ENCODE measurements around the gene B3GNT2. TPM values are rescaled to one million over a fixed set of nuclear protein-coding genes. Genes with fewer than 3 reads are reported as not detected.
"Not testable (repeated sequence)": the region's sequence is repeated elsewhere in the genome, so short reads cannot be mapped to it uniquely, and the experiment has no call there.

Gene B3GNT2
- total and polyA plus RNA-seq, 3 donors from 2014 or later: 19.7 to 20.9 (median 20.9) TPM

- DNase-seq: no peak
These were observed 475 bp downstream of the B3GNT2 start for GRCh38 chr2:62196278-62196901.

GRCh38 chr2:62197011-62197924 lies 1.4 kb downstream of the B3GNT2 start:
- Histone ChIP-seq H3K4me1 (no peaks in the 10 kb centered on the region), H3K4me3 (peak overlapping the region; percentile 93 to 95), H3K36me3 (ENCODE audit: low read depth, missing control alignments) (no peaks in the 10 kb centered on the region), H3K27me3 (no peaks in the 10 kb centered on the region), H3K27ac (peak overlapping the region; percentile 87), H3K9me3 (no peaks in the 10 kb centered on the region)
- DNase-seq: peak; percentile 42
- 11 to 14% methylated on average over 35 to 48 of the region's 48 CpGs for WGBS, 2 donors
- TF ChIP-seq POLR2A (IDR thresholded peaks at IDR 0.05) (no peak), CTCF (IDR thresholded peaks at IDR 0.05) (no peak)
- intact Hi-C loops (cut with DNase I; ENCODE audit: low total_unique reads): no loop called here

More at GRCh38 chr2:62196278-62196901, 475 bp downstream of the B3GNT2 start:
- WGBS, 2 donors: 0 to 1% methylated on average over 26 to 61 of the region's 63 CpGs
- Histone ChIP-seq H3K27me3 (no peaks in the 10 kb centered on the region), H3K4me1 (no peaks in the 10 kb centered on the region), H3K27ac (peak overlapping the region; percentile 87), H3K36me3 (ENCODE audit: low read depth, missing control alignments) (no peaks in the 10 kb centered on the region), H3K4me3 (peak overlapping the region; percentile 93 to 95), H3K9me3 (no peaks in the 10 kb centered on the region)
- no peak for TF ChIP-seq POLR2A (IDR thresholded peaks at IDR 0.05)
- no peak for TF ChIP-seq CTCF (IDR thresholded peaks at IDR 0.05)
- intact Hi-C loops (cut with DNase I; ENCODE audit: low total_unique reads): no loop called here

- Histone ChIP-seq H3K9me3 (no peaks in the 10 kb centered on the region), H3K27me3 (no peaks in the 10 kb centered on the region), H3K4me3 (peak overlapping the region; percentile 93 to 95), H3K36me3 (ENCODE audit: low read depth, missing control alignments) (no peaks in the 10 kb centered on the region), H3K27ac (peak overlapping the region; percentile 87), H3K4me1 (no peaks in the 10 kb centered on the region)
- no peak for TF ChIP-seq POLR2A (IDR thresholded peaks at IDR 0.05)
- no peak for TF ChIP-seq CTCF (IDR thresholded peaks at IDR 0.05)
- 26 to 34% methylated on average over 5 of the region's 5 CpGs for WGBS, 2 donors
- intact Hi-C loops (cut with DNase I; ENCODE audit: low total_unique reads): no loop called here
- DNase-seq: no peak
These were observed 2.2 kb downstream of the B3GNT2 start for GRCh38 chr2:62197925-62198633.

GRCh38 chr2:62198854-62199253 lies 2.9 kb downstream of the B3GNT2 start:
- intact Hi-C loops (cut with DNase I; ENCODE audit: low total_unique reads); DNase-seq; H3K4me3 ChIP-seq; H3K36me3 ChIP-seq (ENCODE audit: low read depth, missing control alignments); H3K27me3 ChIP-seq; H3K4me1 ChIP-seq; H3K27ac ChIP-seq; H3K9me3 ChIP-seq: not testable (repeated sequence)
- 87 to 95% methylated on average over 8 of the region's 8 CpGs for WGBS, 2 donors
